Measurements from ENCODE around the gene MGAT4D.

- TF ChIP-seq CTCF (conservative IDR thresholded peaks at IDR 0.05; ENCODE audit: low read length) = no peak
- TF ChIP-seq EZH2phosphoT487 (IDR thresholded peaks at IDR 0.05; ENCODE audit: borderline replicate concordance) = no peak
Observed at GRCh38 chr4:140463614-140464013, 34.5 kb downstream of the MGAT4D start.

Data from Loucy (cell line).